ENCODE measurements around the gene FZR1.

Gene FZR1

DNA sequence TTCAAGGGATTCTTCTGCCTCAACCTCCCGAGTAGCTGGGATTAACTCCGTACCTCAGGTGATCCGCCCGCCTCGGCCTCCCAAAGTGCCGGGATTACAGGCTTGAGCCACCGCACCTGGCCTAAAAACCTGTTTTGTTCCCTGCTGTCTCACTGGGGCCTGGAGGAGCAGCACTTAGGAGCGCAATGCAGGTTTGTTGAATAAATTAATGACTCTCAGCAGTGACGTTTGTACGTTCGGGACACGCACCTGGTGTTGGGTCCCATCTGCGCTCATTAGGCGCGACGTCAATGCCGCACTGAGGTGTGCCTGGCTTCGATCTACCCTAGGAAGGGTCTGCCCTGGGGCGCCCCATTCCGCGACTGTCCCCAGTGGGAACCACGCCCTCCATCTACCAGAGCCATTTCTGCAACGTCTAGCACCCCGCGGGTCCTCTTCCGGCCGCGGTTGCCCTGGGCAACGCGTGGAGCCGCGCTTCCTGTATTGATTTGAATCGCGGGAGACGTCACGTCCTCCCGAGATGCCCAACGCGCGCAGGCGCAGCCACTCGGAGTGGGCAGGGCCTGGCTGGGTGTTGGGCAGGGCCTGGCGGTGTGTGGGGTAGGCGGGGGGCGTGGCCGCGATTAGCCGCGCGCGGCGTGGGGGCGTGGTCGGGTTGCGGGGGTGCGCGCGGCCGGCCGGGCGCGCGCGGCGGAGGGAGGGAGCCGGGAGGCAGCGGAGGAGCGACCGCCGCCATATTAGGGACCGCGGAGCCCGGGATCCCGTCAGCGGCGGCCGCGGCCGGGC is at the start of gene FZR1:
Gene FZR1 (plus strand): TSS at position 714 of the 786 bp plus-strand sequence. CDS start 16,679 bp downstream, outside the sequence.
- H3K36me3 ChIP-seq (ENCODE audit: insufficient read depth, low read length): no peaks in the 10 kb centered on the region
- H3K4me1 ChIP-seq (ENCODE audit: insufficient read depth, low read length): no peaks in the 10 kb centered on the region; the same call in 1 of the 2 replicates
- peak within 1 kb of the TSS; percentile 59 for H3K9ac ChIP-seq (ENCODE audit: low read depth, low read length)
- H3K9me3 ChIP-seq (ENCODE audit: control insufficient read depth, insufficient read depth, low read length): no peaks in the 10 kb centered on the region

DNA sequence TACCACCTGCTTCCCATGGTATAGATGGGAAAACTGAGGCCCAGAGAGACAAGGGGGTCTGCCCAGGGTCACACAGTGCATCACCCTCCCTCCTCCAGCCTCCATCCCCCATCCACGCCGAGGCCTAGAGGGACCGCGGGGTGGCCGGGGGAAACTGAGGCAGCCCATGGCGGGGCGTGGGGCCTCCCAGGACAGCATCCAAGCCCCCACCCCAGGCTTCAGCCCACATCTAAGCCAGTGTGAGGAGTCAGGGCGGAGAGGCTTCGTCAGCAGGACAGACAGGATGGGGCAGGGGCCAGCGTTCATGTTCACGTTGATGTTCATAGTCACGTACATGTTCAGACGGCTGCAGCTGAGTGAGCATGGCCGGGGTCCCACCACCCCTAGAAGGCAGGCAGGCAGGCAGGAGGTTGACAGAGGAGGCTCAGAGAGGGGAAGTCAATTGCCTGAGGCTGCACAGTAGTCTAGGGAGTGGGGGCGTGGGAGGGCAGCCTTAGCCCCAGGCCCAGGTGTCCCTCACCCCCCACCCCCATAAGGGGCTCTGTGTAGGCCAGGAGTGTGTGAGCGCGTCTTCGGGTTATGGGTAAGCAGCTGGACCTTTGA is 49.1 kb upstream of the FZR1 start:
- peaks cover 15% of the 10 kb centered on the region; the same call in 1 of the 2 replicates for H3K4me1 ChIP-seq (ENCODE audit: insufficient read depth, low read length)
- no peaks in the 10 kb centered on the region for H3K36me3 ChIP-seq (ENCODE audit: insufficient read depth, low read length)
- H3K9me3 ChIP-seq (ENCODE audit: control insufficient read depth, insufficient read depth, low read length): no peaks in the 10 kb centered on the region
- no peak overlapping the region for H3K9ac ChIP-seq (ENCODE audit: low read depth, low read length)

GRCh38 chr19:3457528-3458228 is 48.4 kb upstream of the FZR1 start:
- H3K9ac ChIP-seq (ENCODE audit: low read depth, low read length): peak overlapping the region; percentile 24; the same call in 1 of the 2 replicates
- no peaks in the 10 kb centered on the region for H3K9me3 ChIP-seq (ENCODE audit: control insufficient read depth, insufficient read depth, low read length)
- H3K36me3 ChIP-seq (ENCODE audit: insufficient read depth, low read length): no peaks in the 10 kb centered on the region
- H3K4me1 ChIP-seq (ENCODE audit: insufficient read depth, low read length): peaks cover 15% of the 10 kb centered on the region; the same call in 1 of the 2 replicates

DNA sequence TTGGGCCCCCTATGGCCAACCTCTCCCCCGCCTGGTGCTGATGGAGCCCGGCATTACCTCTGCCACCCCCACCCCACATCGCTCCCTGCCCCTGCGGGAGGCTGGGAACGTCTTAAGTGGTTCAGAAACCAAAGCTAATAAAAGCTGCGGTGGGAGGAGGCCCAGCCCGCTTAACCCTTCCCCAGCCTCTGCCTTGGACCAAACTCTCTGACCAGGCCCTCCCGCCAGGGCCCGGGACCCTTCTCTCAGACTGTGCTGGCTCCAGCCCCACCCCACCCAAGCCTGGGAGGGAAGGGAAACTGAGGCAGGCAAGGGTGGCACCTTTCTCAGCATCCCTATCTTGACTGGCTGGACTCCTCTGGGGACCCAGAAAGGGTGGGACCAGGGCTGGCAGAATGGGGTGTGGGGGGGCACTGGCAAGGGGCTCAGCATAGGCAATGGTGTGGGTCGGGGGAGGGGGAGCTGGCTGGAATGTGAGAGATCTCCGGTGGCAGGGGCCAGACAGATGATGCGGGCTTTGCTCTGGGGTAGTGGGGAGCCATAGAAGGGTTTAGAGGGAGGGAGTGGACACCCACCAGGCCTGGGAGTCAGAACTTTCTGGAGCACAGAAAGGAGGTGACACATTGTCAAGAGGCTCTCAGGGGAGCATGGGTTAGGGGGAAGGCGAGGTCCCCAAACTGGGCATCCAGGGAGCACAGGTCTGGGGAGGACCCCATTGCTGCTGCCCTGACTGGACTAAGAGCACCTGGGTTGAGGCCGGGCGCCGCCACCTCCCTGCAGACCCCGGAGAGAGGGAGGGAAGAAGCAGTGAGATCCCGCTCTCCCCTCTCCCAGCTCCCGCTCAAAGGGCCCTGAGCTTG is 47.7 kb upstream of the FZR1 start:
- H3K36me3 ChIP-seq (ENCODE audit: insufficient read depth, low read length): no peaks in the 10 kb centered on the region
- peak overlapping the region; percentile 48; the same call in 1 of the 2 replicates for H3K9ac ChIP-seq (ENCODE audit: low read depth, low read length)
- H3K9me3 ChIP-seq (ENCODE audit: control insufficient read depth, insufficient read depth, low read length): no peaks in the 10 kb centered on the region
- H3K4me1 ChIP-seq (ENCODE audit: insufficient read depth, low read length): peaks cover 15% of the 10 kb centered on the region; the same call in 1 of the 2 replicates

- Histone ChIP-seq H3K9me3 (ENCODE audit: control insufficient read depth, insufficient read depth, low read length) (no peaks in the 10 kb centered on the region), H3K36me3 (ENCODE audit: insufficient read depth, low read length) (no peaks in the 10 kb centered on the region), H3K9ac (ENCODE audit: low read depth, low read length) (peak overlapping the region; percentile 48; the same call in 1 of the 2 replicates), H3K4me1 (ENCODE audit: insufficient read depth, low read length) (peaks cover 15% of the 10 kb centered on the region; the same call in 1 of the 2 replicates)
Measured at GRCh38 chr19:3459089-3459881, 46.8 kb upstream of the FZR1 start.

DNA sequence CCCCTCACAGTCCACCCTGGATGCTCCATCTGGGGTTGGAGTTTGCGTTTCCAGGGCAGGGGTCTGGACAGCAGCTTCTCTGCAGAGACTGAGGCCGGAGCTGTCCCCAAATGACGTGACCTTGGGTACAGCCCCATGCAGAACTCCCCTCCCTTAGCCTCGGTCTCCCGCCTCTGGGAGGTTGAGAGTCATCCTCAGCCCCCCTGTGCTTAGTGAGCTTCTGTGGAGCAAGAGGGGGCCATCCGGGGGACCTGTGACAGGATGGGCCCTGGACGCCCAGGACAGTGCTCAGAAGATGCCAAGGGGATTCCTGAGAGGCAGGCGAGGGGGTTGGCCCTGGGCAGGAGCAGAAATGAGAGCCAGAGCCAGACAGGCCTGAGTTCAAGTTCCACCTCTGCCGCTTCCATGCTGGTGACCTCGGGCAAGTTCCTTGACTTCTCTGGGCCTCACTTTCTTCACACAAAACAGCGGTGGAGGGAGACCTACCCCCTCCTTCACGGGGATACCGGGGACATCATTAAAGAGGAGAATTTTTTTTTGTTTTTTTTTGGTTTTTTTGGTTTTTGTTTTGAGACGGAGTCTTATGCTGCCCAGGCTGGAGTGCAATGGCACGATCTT is 46.0 kb upstream of the FZR1 start:
- Histone ChIP-seq H3K36me3 (ENCODE audit: insufficient read depth, low read length) (no peaks in the 10 kb centered on the region), H3K9ac (ENCODE audit: low read depth, low read length) (no peak overlapping the region), H3K9me3 (ENCODE audit: control insufficient read depth, insufficient read depth, low read length) (no peaks in the 10 kb centered on the region), H3K4me1 (ENCODE audit: insufficient read depth, low read length) (peaks cover 15% of the 10 kb centered on the region; the same call in 1 of the 2 replicates)

DNA sequence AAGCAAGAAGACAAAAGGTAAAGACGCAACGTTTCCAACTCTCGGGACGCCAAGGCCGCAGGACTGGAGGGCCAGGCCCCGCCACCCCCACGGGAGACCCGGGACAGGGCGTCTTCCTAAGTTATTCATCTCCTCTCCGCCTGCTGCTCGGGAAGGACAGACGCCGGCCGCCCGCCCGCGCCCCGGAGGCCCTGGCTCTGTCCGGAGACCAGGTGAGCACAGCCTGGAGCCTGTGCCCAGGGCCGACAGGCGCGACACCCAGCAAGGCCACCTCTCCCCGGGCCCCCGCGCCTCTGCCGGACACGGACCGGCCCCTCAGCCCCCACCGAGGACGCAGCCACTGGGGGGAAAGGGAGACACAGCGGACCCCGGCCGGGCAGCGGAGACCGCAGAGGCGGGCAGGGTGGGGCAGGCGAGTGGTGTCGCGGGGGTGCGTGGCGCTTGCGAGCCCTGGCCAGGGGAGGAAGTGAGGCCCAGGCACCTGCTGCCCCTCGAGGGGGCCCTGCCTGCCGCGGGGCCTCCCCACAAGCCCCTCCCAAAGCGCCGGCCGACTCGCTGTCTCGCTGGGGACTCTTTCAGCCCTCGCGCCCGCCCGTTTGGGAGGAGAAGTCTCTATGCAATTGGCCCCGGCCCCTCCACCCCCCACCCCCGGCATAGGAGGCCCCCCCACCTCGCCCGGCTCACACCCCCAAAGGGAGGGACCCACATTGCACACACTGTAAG is 43.0 kb upstream of the FZR1 start:
- Histone ChIP-seq H3K36me3 (ENCODE audit: insufficient read depth, low read length) (no peaks in the 10 kb centered on the region), H3K9ac (ENCODE audit: low read depth, low read length) (peak overlapping the region; percentile 42; the same call in 1 of the 2 replicates), H3K4me1 (ENCODE audit: insufficient read depth, low read length) (peaks cover 9% of the 10 kb centered on the region; the same call in 1 of the 2 replicates), H3K9me3 (ENCODE audit: control insufficient read depth, insufficient read depth, low read length) (peaks cover 4% of the 10 kb centered on the region)

- Histone ChIP-seq H3K36me3 (ENCODE audit: insufficient read depth, low read length) (no peaks in the 10 kb centered on the region), H3K9ac (ENCODE audit: low read depth, low read length) (peak overlapping the region; percentile 42; the same call in 1 of the 2 replicates), H3K9me3 (ENCODE audit: control insufficient read depth, insufficient read depth, low read length) (peaks cover 4% of the 10 kb centered on the region), H3K4me1 (ENCODE audit: insufficient read depth, low read length) (peaks cover 3% of the 10 kb centered on the region; the same call in 1 of the 2 replicates)
Measured at GRCh38 chr19:3463714-3464586, 42.2 kb upstream of the FZR1 start.

- Histone ChIP-seq H3K9me3 (ENCODE audit: control insufficient read depth, insufficient read depth, low read length) (peaks cover 4% of the 10 kb centered on the region), H3K36me3 (ENCODE audit: insufficient read depth, low read length) (no peaks in the 10 kb centered on the region), H3K9ac (ENCODE audit: low read depth, low read length) (no peak overlapping the region; the same call in 1 of the 2 replicates), H3K4me1 (ENCODE audit: insufficient read depth, low read length) (peaks cover 3% of the 10 kb centered on the region; the same call in 1 of the 2 replicates)
Measured at GRCh38 chr19:3464587-3465235, 41.4 kb upstream of the FZR1 start.

GRCh38 chr19:3465552-3465951 is 40.6 kb upstream of the FZR1 start:
- Histone ChIP-seq H3K9me3 (ENCODE audit: control insufficient read depth, insufficient read depth, low read length) (peaks cover 4% of the 10 kb centered on the region), H3K4me1 (ENCODE audit: insufficient read depth, low read length) (no peaks in the 10 kb centered on the region), H3K36me3 (ENCODE audit: insufficient read depth, low read length) (no peaks in the 10 kb centered on the region), H3K9ac (ENCODE audit: low read depth, low read length) (no peak overlapping the region)

- Histone ChIP-seq H3K9me3 (ENCODE audit: control insufficient read depth, insufficient read depth, low read length) (peaks cover 4% of the 10 kb centered on the region), H3K9ac (ENCODE audit: low read depth, low read length) (no peak overlapping the region)
Measured at GRCh38 chr19:3466635-3467034, 39.5 kb upstream of the FZR1 start.

More at GRCh38 chr19:3466635-3467034, 39.5 kb upstream of the FZR1 start:
- Histone ChIP-seq H3K4me1 (ENCODE audit: insufficient read depth, low read length) (no peaks in the 10 kb centered on the region), H3K36me3 (ENCODE audit: insufficient read depth, low read length) (no peaks in the 10 kb centered on the region)

Data from ES-I3 (cell line).